Uterus (tissue), 4 donors: Measurements from ENCODE around the gene CYTH2. TPM values are rescaled to one million over a fixed set of nuclear protein-coding genes. Genes with fewer than 3 reads are reported as not detected.

Experiments used
- DNase-seq, 2 donors: peaks; one replicate each; pipeline ENCODE4 v3.0.0-alpha.2; 2019 to 2020
- H3K27ac ChIP-seq, 2 donors: fragments of 200-600 bp; sonication (generic); 1 replicate in 1 of 2; 2 replicates in 1 of 2; pipeline ENCODE4 v1.5.1; 2016 to 2018
- H3K27me3 ChIP-seq, 2 donors: fragments of 200-600 bp; sonication (generic); one replicate each; pipeline ENCODE4 v1.5.1; 2018 to 2019; ENCODE audit warnings: control low read depth in 1 of 2
- H3K36me3 ChIP-seq, 2 donors: fragments of 200-600 bp; sonication (generic); one replicate each; pipeline ENCODE4 v1.5.1; 2019; ENCODE audit warnings: control low read depth in 1 of 2
- H3K4me1 ChIP-seq, 2 donors: fragments of 200-600 bp; sonication (generic); one replicate each; pipeline ENCODE4 v1.5.1; 2018 to 2019; ENCODE audit warnings: control low read depth in 1 of 2
- H3K4me3 ChIP-seq, 2 donors: fragments of 200-600 bp; sonication (generic); 1 replicate in 1 of 2; 2 replicates in 1 of 2; pipeline ENCODE4 v1.5.1; 2018 to 2019; ENCODE audit warnings: mild to moderate bottlenecking in 1 of 2
- H3K9me3 ChIP-seq, 2 donors: fragments of 200-600 bp; sonication (generic); one replicate each; pipeline ENCODE4 v1.5.1; 2019; ENCODE audit warnings: control low read depth in 1 of 2
- CTCF ChIP-seq, 4 experiments: fragments of 200-600 bp in 2 of 4; fragments of 450-650 bp in 2 of 4; sonication (generic) in 2 of 4; IDR thresholded peaks; one replicate each; pipeline ENCODE4 v1.5.1; 2016 to 2019; ENCODE audit warnings: antibody characterized with exemption in 4 of 4, mild to moderate bottlenecking in 2 of 4, moderate library complexity in 1 of 4
- POLR2A ChIP-seq, 2 donors: fragments of 450-650 bp; IDR thresholded peaks; one replicate each; pipeline ENCODE4 v1.6.1; 2016; ENCODE audit warnings: antibody characterized with exemption in 2 of 2, mild to moderate bottlenecking in 1 of 2, moderate library complexity in 1 of 2
- intact Hi-C: fragments of 100-400 bp; cut with DNase I; formaldehyde crosslinking; loops from one replicate; pipeline ENCODE4 v1.15.1; 2023; ENCODE audit warnings: low total_unique reads
- total RNA-seq, 4 donors: library from RNA; depleted of rRNA in 3 of 4; stranded (reverse); fragments of >200 nt in 3 of 4; gene quantifications; one replicate each; pipeline versions ENCODE4 v1.1.0 to v1.2.4, GENCODE V29; 2014 to 2023
- donor health status: DM: yes; HTN: yes; CAD: no.

CYTH2 gene
- total RNA-seq, 4 donors from 2014 or later, result 7.2 to 70.3 (median 36.5) TPM

GRCh38 chr19:48530770-48531169, 61.6 kb downstream of the CYTH2 start:
- no peak for DNase-seq
- H3K4me1 ChIP-seq, result no peaks in the 10 kb centered on the region
- no peak overlapping the region for H3K4me3 ChIP-seq
- intact Hi-C loops, result no loop called here
- H3K9me3 ChIP-seq, result peaks cover 0 to 8% of the 10 kb centered on the region in 2 donors
- no peak overlapping the region for H3K27ac ChIP-seq
- no peaks in the 10 kb centered on the region for H3K27me3 ChIP-seq
- H3K36me3 ChIP-seq, result no peaks in the 10 kb centered on the region
- TF ChIP-seq POLR2A (IDR thresholded peaks at IDR 0.05) (no peak), CTCF (IDR thresholded peaks at IDR 0.05) (no peak)

Other genes with a start within 250 kb of the CYTH2 start
- 10 to 100 TPM; 18.8 to 80.2 (median 53.0) TPM for gene CARD8, start 213.5 kb upstream of the CYTH2 start, total RNA-seq
- gene ZNF114, start 199.3 kb upstream of the CYTH2 start, total RNA-seq, result 10 to 100 TPM in 1 of 4 donors, 1 to 10 TPM in 1, under 1 TPM in 1, not detected in 1; under 0.01 to 15.3 (median 2.0) TPM
- 100 to 1,000 TPM in 1 of 4 donors, 10 to 100 TPM in 3; 23.8 to 147 (median 45.2) TPM for gene EMP3, start 143.8 kb upstream of the CYTH2 start, total RNA-seq
- 1 to 10 TPM in 3 of 4 donors, under 1 TPM in 1; 0.88 to 6.7 (median 5.8) TPM for gene TMEM143, start 105.4 kb upstream of the CYTH2 start, total RNA-seq
- not detected for gene SYNGR4, start 105.0 kb upstream of the CYTH2 start, total RNA-seq
- gene KDELR1, start 77.8 kb upstream of the CYTH2 start, total RNA-seq, result 100 to 1,000 TPM in 2 of 4 donors, 10 to 100 TPM in 2; 58.5 to 137 (median 89.3) TPM
- 1 to 10 TPM in 1 of 4 donors, under 1 TPM in 2, not detected in 1; under 0.01 to 2.4 (median 0.21) TPM for gene GRIN2D, start 75.7 kb upstream of the CYTH2 start, total RNA-seq
- gene GRWD1, start 23.4 kb upstream of the CYTH2 start, total RNA-seq, result 10 to 100 TPM in 2 of 4 donors, 1 to 10 TPM in 2; 7.7 to 33.8 (median 21.3) TPM
- gene KCNJ14, start 13.8 kb upstream of the CYTH2 start, total RNA-seq, result 1 to 10 TPM in 2 of 4 donors, under 1 TPM in 1, not detected in 1; 0.29 to 2.2 (median 1.2) TPM
- gene LMTK3, start 42.5 kb downstream of the CYTH2 start, total RNA-seq, result under 1 TPM in 2 of 4 donors, not detected in 2; 0.28 to 0.52 TPM
- under 1 TPM in 1 of 4 donors, not detected in 3; 0.41 TPM for gene SULT2B1, start 82.8 kb downstream of the CYTH2 start, total RNA-seq
- gene SPACA4, start 137.4 kb downstream of the CYTH2 start, total RNA-seq, result not detected
- gene FAM83E, start 145.7 kb downstream of the CYTH2 start, total RNA-seq, result 1 to 10 TPM in 2 of 4 donors, not detected in 2; 1.8 TPM
- gene RPL18, start 149.8 kb downstream of the CYTH2 start, total RNA-seq, result 1,000 to 10,000 TPM; 1,515 to 5,795 (median 3,195) TPM
- 10 to 100 TPM; 10.0 to 27.2 (median 21.7) TPM for gene SPHK2, start 150.1 kb downstream of the CYTH2 start, total RNA-seq
- gene DBP, start 168.0 kb downstream of the CYTH2 start, total RNA-seq, result 10 to 100 TPM in 2 of 4 donors, 1 to 10 TPM in 1, not detected in 1; 3.1 to 29.8 (median 11.3) TPM
- 10 to 100 TPM in 2 of 4 donors, under 1 TPM in 2; 0.51 to 55.1 (median 8.1) TPM for gene CA11, start 176.8 kb downstream of the CYTH2 start, total RNA-seq
- gene NTN5, start 203.6 kb downstream of the CYTH2 start, total RNA-seq, result 1 to 10 TPM in 2 of 4 donors, not detected in 2; 1.1 to 4.1 TPM
- gene FUT2, start 226.6 kb downstream of the CYTH2 start, total RNA-seq, result 1 to 10 TPM in 1 of 4 donors, not detected in 3; 1.0 TPM